ENCODE data around the gene INPP5A.

- TF ChIP-seq CTCF (IDR thresholded peaks at IDR 0.05; ENCODE audit: low read length), result no peak
- TF ChIP-seq EZH2 (optimal IDR thresholded peaks at IDR 0.05; ENCODE audit: low read depth, low read length), result no peak
Observed at GRCh38 chr10:132692311-132692710, 154.7 kb downstream of the INPP5A start.
